GM10266 (cell line): ENCODE data around the gene P2RX3.

Experiments used
- DNase-seq: peaks from one replicate; pipeline ENCODE4 v3.0.0; 2012; ENCODE audit errors: extremely low spot score
- TF ChIP-seq, protein P1 (sequence below): IDR thresholded peaks from 2 replicates; pipeline ENCODE4 v1.5.1; 2012; ENCODE audit warnings: mild to moderate bottlenecking, low read depth; ENCODE audit not compliant: control insufficient read depth, insufficient read depth; ENCODE audit errors: missing control alignments

P2RX3 gene

GRCh38 chr11:57300785-57301184 lies 37.4 kb upstream of the P2RX3 start:
- TF ChIP-seq, protein P1, sequence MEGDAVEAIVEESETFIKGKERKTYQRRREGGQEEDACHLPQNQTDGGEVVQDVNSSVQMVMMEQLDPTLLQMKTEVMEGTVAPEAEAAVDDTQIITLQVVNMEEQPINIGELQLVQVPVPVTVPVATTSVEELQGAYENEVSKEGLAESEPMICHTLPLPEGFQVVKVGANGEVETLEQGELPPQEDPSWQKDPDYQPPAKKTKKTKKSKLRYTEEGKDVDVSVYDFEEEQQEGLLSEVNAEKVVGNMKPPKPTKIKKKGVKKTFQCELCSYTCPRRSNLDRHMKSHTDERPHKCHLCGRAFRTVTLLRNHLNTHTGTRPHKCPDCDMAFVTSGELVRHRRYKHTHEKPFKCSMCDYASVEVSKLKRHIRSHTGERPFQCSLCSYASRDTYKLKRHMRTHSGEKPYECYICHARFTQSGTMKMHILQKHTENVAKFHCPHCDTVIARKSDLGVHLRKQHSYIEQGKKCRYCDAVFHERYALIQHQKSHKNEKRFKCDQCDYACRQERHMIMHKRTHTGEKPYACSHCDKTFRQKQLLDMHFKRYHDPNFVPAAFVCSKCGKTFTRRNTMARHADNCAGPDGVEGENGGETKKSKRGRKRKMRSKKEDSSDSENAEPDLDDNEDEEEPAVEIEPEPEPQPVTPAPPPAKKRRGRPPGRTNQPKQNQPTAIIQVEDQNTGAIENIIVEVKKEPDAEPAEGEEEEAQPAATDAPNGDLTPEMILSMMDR: no peak
- no peak for DNase-seq

DNA sequence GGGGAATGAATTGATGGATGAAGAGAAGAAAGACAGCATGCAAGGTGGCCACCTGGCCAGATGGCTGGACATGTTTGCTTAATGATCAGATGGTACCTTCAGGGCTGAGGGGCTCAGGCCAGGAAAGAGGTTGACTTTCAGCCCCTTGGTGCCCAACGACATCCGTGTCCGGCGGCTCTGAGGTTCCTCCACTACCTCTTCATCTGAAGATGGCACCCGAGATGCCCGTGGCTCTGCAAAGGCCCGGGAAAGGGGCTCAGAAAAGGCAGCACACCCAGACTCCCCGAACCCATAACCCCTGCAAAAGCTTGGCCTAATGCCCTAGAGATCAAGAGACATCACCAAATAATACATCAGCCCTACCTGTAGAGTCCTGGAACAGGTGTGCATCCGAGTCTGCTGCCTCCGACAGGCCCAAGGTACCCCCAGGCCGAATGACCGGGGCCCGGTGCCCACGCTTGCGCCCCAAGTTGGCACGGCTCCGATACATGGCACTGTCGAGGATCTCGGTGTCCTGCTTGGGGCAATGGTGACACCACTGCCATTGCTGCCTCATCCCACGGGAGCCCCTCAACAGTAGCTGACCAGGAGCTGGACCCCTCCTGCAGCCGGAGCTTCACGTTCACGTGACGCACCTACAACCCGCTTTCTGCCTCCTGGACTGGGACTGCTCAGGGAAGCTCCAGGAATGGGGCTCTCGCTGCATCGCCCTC lies 36.3 kb upstream of the P2RX3 start:
- TF ChIP-seq, protein P1: no peak
- DNase-seq: peak; percentile 8

DNA sequence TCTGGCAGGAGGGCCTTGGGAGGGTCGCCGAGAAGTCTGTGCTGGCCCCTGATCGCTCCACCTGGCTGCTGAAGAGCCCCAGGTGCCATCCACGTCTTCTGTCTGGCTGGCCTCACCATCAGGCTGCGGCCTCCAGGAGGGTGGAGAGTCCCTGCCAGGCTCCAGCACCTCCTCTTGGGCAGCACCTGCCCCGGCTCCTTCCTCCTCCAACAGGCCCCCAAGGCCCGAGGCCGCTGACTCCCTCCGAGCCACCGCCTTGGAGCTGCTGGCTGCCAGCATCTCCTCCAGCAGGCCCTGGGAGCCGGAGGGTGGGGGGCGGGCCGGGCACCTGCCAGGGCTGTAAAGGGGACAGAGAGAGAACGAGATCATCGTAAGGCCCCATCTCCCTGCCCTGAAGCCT lies 35.7 kb upstream of the P2RX3 start:
- TF ChIP-seq, protein P1: no peak
- no peak for DNase-seq

- no peak for DNase-seq
- TF ChIP-seq, protein P1: no peak
Observed at GRCh38 chr11:57303280-57303989, 34.7 kb upstream of the P2RX3 start.

DNA sequence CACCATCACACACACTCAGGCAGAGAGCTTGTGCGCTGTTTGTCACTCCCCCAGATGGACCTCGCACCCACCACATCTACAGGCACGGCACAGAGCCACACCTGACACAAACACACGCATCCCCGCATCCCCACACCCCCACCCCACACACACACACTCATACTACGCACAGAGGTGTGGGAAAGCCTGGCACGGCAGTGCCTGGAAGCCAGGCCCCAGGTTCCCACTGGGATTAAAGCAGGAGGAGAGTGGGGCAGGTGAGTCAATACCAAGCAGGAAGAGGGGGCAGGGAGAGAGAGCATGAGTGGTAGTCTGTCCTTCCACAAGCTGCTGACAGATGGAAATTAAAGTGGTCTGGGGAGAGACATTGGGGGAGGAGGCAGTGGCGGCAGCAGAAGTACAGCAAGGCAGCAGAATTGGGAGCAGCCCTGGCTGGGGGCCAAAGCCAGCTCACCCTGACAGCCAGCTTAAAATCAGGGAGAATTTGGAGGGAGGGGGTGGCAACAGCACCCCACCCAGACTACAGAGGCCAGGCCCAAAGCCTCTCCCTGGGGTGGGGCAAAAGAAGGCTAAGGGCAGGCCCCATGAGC lies 34.1 kb upstream of the P2RX3 start:
- DNase-seq: no peak
- TF ChIP-seq, protein P1: no peak

DNA sequence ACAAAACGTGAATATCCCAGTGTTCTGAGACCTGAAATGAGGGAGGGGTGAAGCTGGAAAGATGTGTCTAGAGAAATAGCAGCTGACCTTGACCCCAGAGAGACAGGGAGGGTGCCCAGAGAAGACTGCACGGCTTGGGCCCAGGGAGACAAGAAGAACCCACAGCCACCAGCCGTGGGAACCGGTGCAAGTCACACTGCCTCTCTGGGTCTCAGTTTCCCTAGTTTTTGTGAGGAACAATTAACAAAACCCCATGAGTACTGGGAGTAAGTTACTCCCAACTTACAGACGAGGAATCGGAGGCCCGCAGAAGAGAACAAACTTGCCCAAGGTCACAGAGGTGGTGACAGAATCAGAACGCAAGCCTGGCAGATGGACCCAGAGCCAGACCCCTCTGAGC lies 32.6 kb upstream of the P2RX3 start:
- TF ChIP-seq, protein P1: no peak
- DNase-seq: no peak
